HPDE6-E6E7 (cell line): ENCODE data around the gene MALAT1.
"Not testable (repeated sequence)": the region's sequence is repeated elsewhere in the genome, so short reads cannot be mapped to it uniquely, and the experiment has no call there.

Experiments used
- DNase-seq: peaks from one replicate; pipeline ENCODE4 v3.0.0; 2011; ENCODE audit warnings: missing footprints; ENCODE audit errors: extremely low spot score

Gene MALAT1

GRCh38 chr11:65521777-65522521 is 23.1 kb downstream of the MALAT1 start:
- not testable (repeated sequence) for DNase-seq

- not testable (repeated sequence) for DNase-seq
These were observed 24.1 kb downstream of the MALAT1 start for GRCh38 chr11:65522718-65523630.

GRCh38 chr11:65523631-65523968 is 24.8 kb downstream of the MALAT1 start:
- not testable (repeated sequence) for DNase-seq

- no peak for DNase-seq
These were observed 25.3 kb downstream of the MALAT1 start for GRCh38 chr11:65524014-65524740.

GRCh38 chr11:65524741-65525545 is 26.1 kb downstream of the MALAT1 start, which contains the start of gene SCYL1:
TSS of gene SCYL1 (plus strand) at chr11:65525083. CDS start at chr11:65525154, 71 bp downstream.
- DNase-seq = no peak

- DNase-seq = no peak
These were observed 27.0 kb downstream of the MALAT1 start for GRCh38 chr11:65525546-65526480.

GRCh38 chr11:65526744-65527143 is 27.9 kb downstream of the MALAT1 start:
- no peak for DNase-seq

- DNase-seq = no peak
These were observed 30.0 kb downstream of the MALAT1 start for GRCh38 chr11:65528819-65529350.

GRCh38 chr11:65529475-65530156 is 30.8 kb downstream of the MALAT1 start:
- DNase-seq = no peak

GRCh38 chr11:65530157-65530496 is 31.3 kb downstream of the MALAT1 start:
- DNase-seq = no peak

- DNase-seq = no peak
These were observed 33.7 kb downstream of the MALAT1 start for GRCh38 chr11:65532388-65533064.

GRCh38 chr11:65535102-65535501 is 36.3 kb downstream of the MALAT1 start:
- no peak for DNase-seq

- no peak for DNase-seq
These were observed 37.8 kb downstream of the MALAT1 start for GRCh38 chr11:65536412-65537295.

- DNase-seq = no peak
These were observed 38.4 kb downstream of the MALAT1 start for GRCh38 chr11:65537296-65537597.

GRCh38 chr11:65537620-65538231 is 38.9 kb downstream of the MALAT1 start:
- no peak for DNase-seq

GRCh38 chr11:65538232-65538914 is 39.5 kb downstream of the MALAT1 start:
- DNase-seq = no peak
